Measurements from ENCODE around the gene TUSC2. TPM values are rescaled to one million over a fixed set of nuclear protein-coding genes. Genes with fewer than 3 reads are reported as not detected.
A peak's percentile ranks its signal among the peaks of the same experiment; 100 is the strongest.

Gene TUSC2
- polyA plus RNA-seq, 1 of the 3 experiments (the other 2 are of a cell fraction), result 58.7 TPM

- Histone ChIP-seq H3K4me3 (ENCODE audit: low read depth in 2 of 2, low read length in 1 of 2) (no peak overlapping the region), H3K27me3 (ENCODE audit: insufficient read depth) (no peaks in the 10 kb centered on the region), H2AFZ (ENCODE audit: low read depth) (no peak overlapping the region), H3F3A (replicated peaks; ENCODE audit: insufficient read depth) (no peaks in the 10 kb centered on the region), H3K9me3 (no peaks in the 10 kb centered on the region), H3K36me3 (replicated peaks in 1 of 2; ENCODE audit: control insufficient read depth in 1 of 2, insufficient read depth in 2 of 2, low read length in 1 of 2) (no peaks in the 10 kb centered on the region), H3K4me2 (no peak overlapping the region), H4K20me1 (ENCODE audit: insufficient read depth) (no peaks in the 10 kb centered on the region), H3K9ac (no peak overlapping the region), H3K27ac (ENCODE audit: low read depth in 2 of 2, low read length in 1 of 2) (peak overlapping the region in 1 of 2 experiments; percentile 36; a peak in 1 of 4 replicates), H3K4me1 (ENCODE audit: control insufficient read depth in 1 of 2, insufficient read depth in 2 of 2, low read depth in 1 of 2, low read length in 1 of 2) (peaks cover 0 to 41% of the 10 kb centered on the region in 2 experiments; a peak in 1 of 4 replicates), H3K79me2 (ENCODE audit: insufficient read depth) (no peaks in the 10 kb centered on the region), H3K9me2 (no peaks in the 10 kb centered on the region)
- TF ChIP-seq USF1 (IDR thresholded peaks at IDR 0.05; ENCODE audit: borderline replicate concordance, low read depth) (no peak), FOXJ3 (CRISPR knock-in tag; IDR thresholded peaks at IDR 0.05) (no peak), PBX3 (IDR thresholded peaks at IDR 0.05) (no peak), GABPA (IDR thresholded peaks at IDR 0.05; ENCODE audit: low read depth) (no peak), RAD21 (IDR thresholded peaks at IDR 0.05; ENCODE audit: low read length) (no peak), RCOR1 (IDR thresholded peaks at IDR 0.05; ENCODE audit: low read length) (no peak), RXRA (IDR thresholded peaks at IDR 0.05; ENCODE audit: borderline replicate concordance, low read depth) (no peak), MXI1 (IDR thresholded peaks at IDR 0.05; ENCODE audit: low read depth, low read length) (no peak), EP300 (IDR thresholded peaks at IDR 0.05; ENCODE audit: borderline replicate concordance in 1 of 2, low read depth in 1 of 2, low read length in 1 of 2) (no peak), FOSL2 (IDR thresholded peaks at IDR 0.05; ENCODE audit: borderline replicate concordance, low read depth) (no peak), CHD2 (IDR thresholded peaks at IDR 0.05; ENCODE audit: low read length, partially characterized antibody) (no peak), POLR2AphosphoS5 (IDR thresholded peaks at IDR 0.05; ENCODE audit: low read depth, low read length) (no peak)
- DNase-seq, result no peak
- 34% methylated on average over 4 of the region's 5 CpGs for WGBS (ENCODE audit: low lambda C conversion rate)
- ChIA-PET POLR2A (no interaction called here), CTCF (interaction anchor here (0.8 to 5.8 kb wide), 2 partner anchors 61 to 184 kb away, joined by 5 to 48 read pairs; no protein-coding TSS in a partner anchor)
Measured at GRCh38 chr3:50365842-50366220, 37.8 kb upstream of the TUSC2 start.

GRCh38 chr3:50365080-50365841, 37.2 kb upstream of the TUSC2 start:
- H3K4me3 ChIP-seq (ENCODE audit: low read depth in 2 of 2, low read length in 1 of 2), result no peak overlapping the region
- CTCF ChIA-PET, result interaction anchor here (0.8 kb wide), 1 partner anchor 185 kb away, joined by 5 read pairs; no protein-coding TSS in a partner anchor
- H3F3A ChIP-seq (replicated peaks; ENCODE audit: insufficient read depth), result no peaks in the 10 kb centered on the region
- DNase-seq, result peak; percentile 90
- H3K9me2 ChIP-seq, result no peaks in the 10 kb centered on the region
- H3K79me2 ChIP-seq (ENCODE audit: insufficient read depth), result no peaks in the 10 kb centered on the region
- 72% methylated on average over 22 of the region's 53 CpGs for WGBS (ENCODE audit: low lambda C conversion rate)
- no peak overlapping the region for H3K9ac ChIP-seq
- POLR2A ChIA-PET, result no interaction called here
- no peaks in the 10 kb centered on the region for H4K20me1 ChIP-seq (ENCODE audit: insufficient read depth)
- H3K27me3 ChIP-seq (ENCODE audit: insufficient read depth), result no peaks in the 10 kb centered on the region
- H3K4me1 ChIP-seq (ENCODE audit: control insufficient read depth in 1 of 2, insufficient read depth in 2 of 2, low read depth in 1 of 2, low read length in 1 of 2), result peaks cover 0 to 35% of the 10 kb centered on the region in 2 experiments; a peak in 1 of 4 replicates
- H3K36me3 ChIP-seq (replicated peaks in 1 of 2; ENCODE audit: control insufficient read depth in 1 of 2, insufficient read depth in 2 of 2, low read length in 1 of 2), result no peaks in the 10 kb centered on the region
- H3K9me3 ChIP-seq, result no peaks in the 10 kb centered on the region
- no peak overlapping the region for H3K4me2 ChIP-seq
- H2AFZ ChIP-seq (ENCODE audit: low read depth), result no peak overlapping the region
- H3K27ac ChIP-seq (ENCODE audit: low read depth in 2 of 2, low read length in 1 of 2), result peak overlapping the region in 1 of 2 experiments; percentile 36; a peak in 1 of 4 replicates
- no peak for TF ChIP-seq REST (IDR thresholded peaks at IDR 0.05; ENCODE audit: low read depth, low read length)
- TF ChIP-seq JUND (IDR thresholded peaks at IDR 0.05), result no peak
- TF ChIP-seq TCF12 (IDR thresholded peaks at IDR 0.05), result no peak
- TF ChIP-seq USF1 (IDR thresholded peaks at IDR 0.05; ENCODE audit: borderline replicate concordance, low read depth), result no peak
- no peak for TF ChIP-seq ELF1 (IDR thresholded peaks at IDR 0.05)
- TF ChIP-seq MXI1 (IDR thresholded peaks at IDR 0.05; ENCODE audit: low read depth, low read length), result no peak
- TF ChIP-seq TAF1 (IDR thresholded peaks at IDR 0.05; ENCODE audit: borderline replicate concordance, low read depth, low read length), result no peak
- no peak for TF ChIP-seq POLR2AphosphoS5 (IDR thresholded peaks at IDR 0.05; ENCODE audit: low read depth, low read length)
- TF ChIP-seq SIN3A (IDR thresholded peaks at IDR 0.05; ENCODE audit: borderline replicate concordance, low read depth, low read length), result no peak
- no peak for TF ChIP-seq GATA2 (CRISPR knock-in tag; IDR thresholded peaks at IDR 0.05)
- no peak for TF ChIP-seq NRF1 (IDR thresholded peaks at IDR 0.05; ENCODE audit: low read depth, low read length)
- TF ChIP-seq RFX5 (IDR thresholded peaks at IDR 0.05; ENCODE audit: low read length), result no peak
